ENCODE data around the gene B3GNT5. TPM values are rescaled to one million over a fixed set of nuclear protein-coding genes. Genes with fewer than 3 reads are reported as not detected.

The B3GNT5 gene
- not detected for polyA plus RNA-seq (2012; ENCODE audit: insufficient read length, low read depth)

GRCh38 chr3:183252973-183253527 is at the start of gene B3GNT5:
Gene B3GNT5, plus strand, starts transcription at chr3:183253253. Its CDS starts 16,546 bp downstream, at chr3:183269799.
- TF ChIP-seq, protein P1, sequence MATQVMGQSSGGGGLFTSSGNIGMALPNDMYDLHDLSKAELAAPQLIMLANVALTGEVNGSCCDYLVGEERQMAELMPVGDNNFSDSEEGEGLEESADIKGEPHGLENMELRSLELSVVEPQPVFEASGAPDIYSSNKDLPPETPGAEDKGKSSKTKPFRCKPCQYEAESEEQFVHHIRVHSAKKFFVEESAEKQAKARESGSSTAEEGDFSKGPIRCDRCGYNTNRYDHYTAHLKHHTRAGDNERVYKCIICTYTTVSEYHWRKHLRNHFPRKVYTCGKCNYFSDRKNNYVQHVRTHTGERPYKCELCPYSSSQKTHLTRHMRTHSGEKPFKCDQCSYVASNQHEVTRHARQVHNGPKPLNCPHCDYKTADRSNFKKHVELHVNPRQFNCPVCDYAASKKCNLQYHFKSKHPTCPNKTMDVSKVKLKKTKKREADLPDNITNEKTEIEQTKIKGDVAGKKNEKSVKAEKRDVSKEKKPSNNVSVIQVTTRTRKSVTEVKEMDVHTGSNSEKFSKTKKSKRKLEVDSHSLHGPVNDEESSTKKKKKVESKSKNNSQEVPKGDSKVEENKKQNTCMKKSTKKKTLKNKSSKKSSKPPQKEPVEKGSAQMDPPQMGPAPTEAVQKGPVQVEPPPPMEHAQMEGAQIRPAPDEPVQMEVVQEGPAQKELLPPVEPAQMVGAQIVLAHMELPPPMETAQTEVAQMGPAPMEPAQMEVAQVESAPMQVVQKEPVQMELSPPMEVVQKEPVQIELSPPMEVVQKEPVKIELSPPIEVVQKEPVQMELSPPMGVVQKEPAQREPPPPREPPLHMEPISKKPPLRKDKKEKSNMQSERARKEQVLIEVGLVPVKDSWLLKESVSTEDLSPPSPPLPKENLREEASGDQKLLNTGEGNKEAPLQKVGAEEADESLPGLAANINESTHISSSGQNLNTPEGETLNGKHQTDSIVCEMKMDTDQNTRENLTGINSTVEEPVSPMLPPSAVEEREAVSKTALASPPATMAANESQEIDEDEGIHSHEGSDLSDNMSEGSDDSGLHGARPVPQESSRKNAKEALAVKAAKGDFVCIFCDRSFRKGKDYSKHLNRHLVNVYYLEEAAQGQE (IDR thresholded peaks at IDR 0.05; ENCODE audit: insufficient read depth in 1 of 2, low read depth in 2 of 2, low read length in 2 of 2) = no peak
- no peak for TF ChIP-seq TAF1 (IDR thresholded peaks at IDR 0.05; ENCODE audit: borderline replicate concordance, insufficient read depth, low read length)
- no peak for TF ChIP-seq POLR2AphosphoS5 (IDR thresholded peaks at IDR 0.05; ENCODE audit: low read depth, low read length)
- no peak for TF ChIP-seq SIN3A (IDR thresholded peaks at IDR 0.05; ENCODE audit: borderline replicate concordance, insufficient read depth, low read length)
- no peak for TF ChIP-seq FOXP2 (optimal IDR thresholded peaks at IDR 0.05; ENCODE audit: borderline replicate concordance, extremely low read depth, extremely low read length, insufficient read depth)

DNA sequence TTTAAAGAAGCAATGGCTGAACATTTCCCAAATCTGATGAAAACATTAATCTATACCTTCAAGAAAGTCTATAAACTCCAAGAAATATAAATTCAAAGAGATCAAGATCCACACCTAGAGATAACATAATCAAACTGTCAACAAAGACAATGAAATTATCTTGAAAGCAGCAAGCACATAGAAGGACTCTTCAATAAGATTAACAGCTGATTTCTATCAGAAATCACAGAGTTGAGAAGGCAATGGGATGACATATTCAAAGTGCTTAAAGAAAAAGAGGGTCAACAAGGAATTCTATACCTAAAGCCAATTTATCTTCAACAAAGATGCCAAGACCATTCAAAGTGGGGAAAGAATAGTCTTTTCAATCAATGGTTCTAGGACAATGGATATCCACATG is 49.4 kb upstream of the B3GNT5 start:
- TF ChIP-seq FOXP2 (optimal IDR thresholded peaks at IDR 0.05; ENCODE audit: borderline replicate concordance, extremely low read depth, extremely low read length, insufficient read depth) = no peak
- no peak for TF ChIP-seq SIN3A (IDR thresholded peaks at IDR 0.05; ENCODE audit: borderline replicate concordance, insufficient read depth, low read length)
- TF ChIP-seq, protein P1 (IDR thresholded peaks at IDR 0.05; ENCODE audit: insufficient read depth in 1 of 2, low read depth in 2 of 2, low read length in 2 of 2) = no peak
- no peak for TF ChIP-seq POLR2AphosphoS5 (IDR thresholded peaks at IDR 0.05; ENCODE audit: low read depth, low read length)
- no peak for TF ChIP-seq TAF1 (IDR thresholded peaks at IDR 0.05; ENCODE audit: borderline replicate concordance, insufficient read depth, low read length)

DNA sequence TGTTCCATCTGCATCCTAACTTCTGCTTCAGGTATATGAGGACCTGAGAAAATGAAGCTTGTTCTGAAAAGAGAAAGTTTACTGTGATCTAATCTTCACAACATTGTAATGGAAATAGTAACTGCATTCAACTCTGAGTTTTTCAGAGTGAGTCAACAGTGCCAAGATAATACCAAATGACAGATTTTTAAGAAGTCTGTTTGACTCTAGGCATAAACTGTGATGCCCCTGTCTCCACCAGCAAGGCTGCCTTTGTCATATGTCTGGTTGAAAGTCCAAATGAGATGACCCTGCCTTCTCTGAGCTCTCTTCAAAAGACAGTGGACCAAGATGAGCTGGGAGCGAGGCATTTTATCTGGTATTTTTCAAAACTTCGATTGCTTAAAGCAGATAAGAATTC is 44.8 kb upstream of the B3GNT5 start:
- TF ChIP-seq, protein P1 (IDR thresholded peaks at IDR 0.05; ENCODE audit: insufficient read depth in 1 of 2, low read depth in 2 of 2, low read length in 2 of 2) = no peak
- TF ChIP-seq TAF1 (IDR thresholded peaks at IDR 0.05; ENCODE audit: borderline replicate concordance, insufficient read depth, low read length) = no peak
- TF ChIP-seq POLR2AphosphoS5 (IDR thresholded peaks at IDR 0.05; ENCODE audit: low read depth, low read length) = no peak
- no peak for TF ChIP-seq SIN3A (IDR thresholded peaks at IDR 0.05; ENCODE audit: borderline replicate concordance, insufficient read depth, low read length)
- no peak for TF ChIP-seq FOXP2 (optimal IDR thresholded peaks at IDR 0.05; ENCODE audit: borderline replicate concordance, extremely low read depth, extremely low read length, insufficient read depth)

DNA sequence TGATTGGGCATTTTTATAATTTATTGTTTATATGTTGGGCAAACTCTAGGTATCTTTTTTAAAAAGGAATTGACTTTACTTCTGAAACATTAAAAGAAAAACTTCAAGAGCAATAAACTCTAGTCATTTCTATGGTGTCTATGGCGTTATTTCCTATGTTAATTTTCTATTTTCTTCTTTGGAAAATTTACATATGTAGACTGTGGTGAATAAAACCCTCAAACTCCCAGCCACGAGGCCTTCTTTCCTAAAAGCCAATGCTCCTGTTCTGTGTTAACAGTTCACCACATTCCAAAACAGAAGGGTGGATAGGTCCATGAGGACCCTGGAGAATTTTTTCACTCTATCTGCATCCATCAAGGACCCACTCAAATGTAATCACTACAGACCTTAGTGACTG is 44.3 kb upstream of the B3GNT5 start:
- TF ChIP-seq TAF1 (IDR thresholded peaks at IDR 0.05; ENCODE audit: borderline replicate concordance, insufficient read depth, low read length) (no peak), SIN3A (IDR thresholded peaks at IDR 0.05; ENCODE audit: borderline replicate concordance, insufficient read depth, low read length) (no peak), FOXP2 (optimal IDR thresholded peaks at IDR 0.05; ENCODE audit: borderline replicate concordance, extremely low read depth, extremely low read length, insufficient read depth) (no peak), POLR2AphosphoS5 (IDR thresholded peaks at IDR 0.05; ENCODE audit: low read depth, low read length) (no peak)
- TF ChIP-seq, protein P1 (IDR thresholded peaks at IDR 0.05; ENCODE audit: insufficient read depth in 1 of 2, low read depth in 2 of 2, low read length in 2 of 2) = no peak
